PC-9 (cell line): ENCODE measurements around the gene TEX51.

Source experiments
- EZH2 ChIP-seq: fragments of 200-600 bp; sonication (generic); IDR thresholded peaks from 2 replicates; pipeline ENCODE4 v1.8.0; 2017; ENCODE audit warnings: antibody characterized with exemption, low read depth
- TF ChIP-seq, protein P1 (sequence below): fragments of 200-600 bp; sonication (generic); conservative IDR thresholded peaks from 2 replicates; pipeline ENCODE4 v1.6.1; 2017; ENCODE audit warnings: mixed run types, antibody characterized with exemption, mild to moderate bottlenecking, moderate library complexity

DNA sequence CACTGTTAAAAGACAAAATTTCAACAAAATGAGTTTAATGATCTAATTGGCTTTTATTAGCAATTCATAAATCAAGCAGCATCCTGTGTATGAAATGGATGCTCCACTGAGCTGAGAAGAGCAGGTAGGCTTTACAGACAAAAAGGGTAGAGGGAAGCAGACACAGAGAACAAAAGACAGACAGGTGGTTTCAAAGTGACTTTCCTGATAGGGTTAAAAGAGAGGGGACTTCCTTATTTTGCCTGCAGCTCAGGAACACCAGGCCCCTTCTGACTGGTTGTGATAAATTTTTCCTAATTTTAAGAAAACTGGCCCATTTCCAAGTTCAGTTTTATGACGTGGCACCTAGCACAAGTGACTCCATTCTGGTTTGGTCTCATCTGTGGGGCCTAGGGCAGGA is 11.9 kb downstream of the TEX51 start:
- TF ChIP-seq, protein P1, sequence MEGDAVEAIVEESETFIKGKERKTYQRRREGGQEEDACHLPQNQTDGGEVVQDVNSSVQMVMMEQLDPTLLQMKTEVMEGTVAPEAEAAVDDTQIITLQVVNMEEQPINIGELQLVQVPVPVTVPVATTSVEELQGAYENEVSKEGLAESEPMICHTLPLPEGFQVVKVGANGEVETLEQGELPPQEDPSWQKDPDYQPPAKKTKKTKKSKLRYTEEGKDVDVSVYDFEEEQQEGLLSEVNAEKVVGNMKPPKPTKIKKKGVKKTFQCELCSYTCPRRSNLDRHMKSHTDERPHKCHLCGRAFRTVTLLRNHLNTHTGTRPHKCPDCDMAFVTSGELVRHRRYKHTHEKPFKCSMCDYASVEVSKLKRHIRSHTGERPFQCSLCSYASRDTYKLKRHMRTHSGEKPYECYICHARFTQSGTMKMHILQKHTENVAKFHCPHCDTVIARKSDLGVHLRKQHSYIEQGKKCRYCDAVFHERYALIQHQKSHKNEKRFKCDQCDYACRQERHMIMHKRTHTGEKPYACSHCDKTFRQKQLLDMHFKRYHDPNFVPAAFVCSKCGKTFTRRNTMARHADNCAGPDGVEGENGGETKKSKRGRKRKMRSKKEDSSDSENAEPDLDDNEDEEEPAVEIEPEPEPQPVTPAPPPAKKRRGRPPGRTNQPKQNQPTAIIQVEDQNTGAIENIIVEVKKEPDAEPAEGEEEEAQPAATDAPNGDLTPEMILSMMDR, result no peak
- no peak for TF ChIP-seq EZH2
